Right cardiac atrium (tissue), 5 donors: ENCODE results near the gene AOC2. TPM values are rescaled to one million over a fixed set of nuclear protein-coding genes. Genes with fewer than 3 reads are reported as not detected.

ENCODE experiments used
- ATAC-seq, 2 donors: fragments of 200-7000 bp; cut with Tn5 transposase; one replicate each; pipeline versions ENCODE4 v1.8.0 to v1.9.1; 2020; ENCODE audit warnings: moderate library complexity in 2 of 2, mild to moderate bottlenecking in 1 of 2
- DNase-seq, 3 donors: peaks; one replicate each; pipeline ENCODE4 v3.0.0-alpha.2; 2020
- H3K27ac ChIP-seq: one replicate; pipeline ENCODE4 v1.5.1; 2013; ENCODE audit warnings: mild to moderate bottlenecking, low read length, control low read depth, moderate library complexity
- H3K27me3 ChIP-seq: one replicate; pipeline ENCODE4 v1.6.1; 2013; ENCODE audit not compliant: control insufficient read depth, insufficient read depth
- H3K4me1 ChIP-seq: one replicate; pipeline ENCODE4 v1.6.1; 2013; ENCODE audit warnings: low read length; ENCODE audit not compliant: control insufficient read depth, insufficient read depth
- H3K4me3 ChIP-seq: one replicate; pipeline ENCODE4 v1.5.1; 2013; ENCODE audit warnings: low read length, control low read depth
- H3K9me3 ChIP-seq: one replicate; pipeline ENCODE4 v1.6.1; 2013; ENCODE audit warnings: low read length; ENCODE audit not compliant: control insufficient read depth
- WGBS: extraction: QIAGEN DNeasy Blood & Tissue Kit; methylation state at CpG from one replicate; pipeline ENCODE4 v1.1.7; 2013; 5-methylcytosine and 5-hydroxymethylcytosine counted together
- intact Hi-C, 4 donors: fragments of 100-400 bp; cut with DNase I; formaldehyde crosslinking; loops; one replicate each; pipeline versions ENCODE4 v1.11.0 to v1.14.0; 2022 to 2023
- polyA plus RNA-seq: library from polyadenylated mRNA; stranded (reverse); fragments of 200-250 nt; gene quantifications from one replicate; pipeline ENCODE4 v1.2.3, GENCODE V29; 2013
- total RNA-seq, 4 donors: library from RNA; stranded (reverse); fragmentation: NEBNext Ultra II Directional; extraction: Animal tissue kit (Norgen Biotek cat#: 25700); gene quantifications; one replicate each; pipeline ENCODE4 v1.2.1, GENCODE V29; 2021
- donor health status: healthy with polysubstance abuse.
- donor health status: DM: no; HTN: yes; CAD: no.
- donor health status: DM: no; HTN: no; CAD: no.
- donor health status: DM: no; HTN: yes; CAD: no; lungs with severe emphysema.
- donor health status: DM: yes; HTN: yes; CAD: no.

The AOC2 gene
- total and polyA plus RNA-seq, 5 donors, result 0.37 to 0.67 (median 0.52) TPM

GRCh38 chr17:42832934-42833766 is 11.2 kb upstream of the AOC2 start, which contains the start of gene PSME3:
Gene PSME3, plus strand, starts transcription at chr17:42833397. Its CDS starts 235 bp downstream, at chr17:42833632.
- peak; percentile 96 for ATAC-seq
- H3K4me1 ChIP-seq, result no peaks in the 10 kb centered on the region
- intact Hi-C loops, result no loop called here
- no peaks in the 10 kb centered on the region for H3K27me3 ChIP-seq
- under 1% methylated on average over 71 of the region's 71 CpGs for WGBS
- peak within 1 kb of the TSS; percentile 89 for H3K27ac ChIP-seq
- DNase-seq, result peak; percentile 93 to 97 (median 96)
- H3K4me3 ChIP-seq, result peak within 1 kb of the TSS; percentile 84
- H3K9me3 ChIP-seq, result no peaks in the 10 kb centered on the region

GRCh38 chr17:42833767-42834422 is 10.5 kb upstream of the AOC2 start:
- ATAC-seq (peak; percentile 12 to 25), DNase-seq (peak in 1 of 3 donors; percentile 65)
- WGBS, result 6% methylated on average over 18 of the region's 18 CpGs
- Histone ChIP-seq H3K4me3 (peak overlapping the region; percentile 84), H3K4me1 (no peaks in the 10 kb centered on the region), H3K9me3 (no peaks in the 10 kb centered on the region), H3K27me3 (no peaks in the 10 kb centered on the region), H3K27ac (peak overlapping the region; percentile 89)
- intact Hi-C loops, result no loop called here

GRCh38 chr17:42835732-42836131 is 8.6 kb upstream of the AOC2 start:
- H3K4me1 ChIP-seq, result no peaks in the 10 kb centered on the region
- DNase-seq (no peak), ATAC-seq (no peak)
- no peaks in the 10 kb centered on the region for H3K27me3 ChIP-seq
- no peak overlapping the region for H3K4me3 ChIP-seq
- intact Hi-C loops, result no loop called here
- H3K27ac ChIP-seq, result no peak overlapping the region
- 98% methylated on average over 6 of the region's 6 CpGs for whole genome bisulfite sequencing
- no peaks in the 10 kb centered on the region for H3K9me3 ChIP-seq

GRCh38 chr17:42841975-42842685 is 2.2 kb upstream of the AOC2 start:
- H3K4me1 ChIP-seq, result no peaks in the 10 kb centered on the region
- DNase-seq (no peak), ATAC-seq (no peak)
- no peaks in the 10 kb centered on the region for H3K9me3 ChIP-seq
- intact Hi-C loops, result loop anchor here in 3 of 4 donors (2.0 to 5.0 kb wide), 2 partner anchors 95 kb away; no protein-coding TSS in a partner anchor
- no peak overlapping the region for H3K27ac ChIP-seq
- no peak overlapping the region for H3K4me3 ChIP-seq
- WGBS, result 74% methylated on average over 11 of the region's 11 CpGs
- H3K27me3 ChIP-seq, result no peaks in the 10 kb centered on the region

- DNase-seq (no peak), ATAC-seq (peak; percentile 51 to 60)
- H3K4me1 ChIP-seq, result no peaks in the 10 kb centered on the region
- H3K27me3 ChIP-seq, result no peaks in the 10 kb centered on the region
- intact Hi-C loops, result loop anchor here in 3 of 4 donors (2.0 to 5.0 kb wide), 2 partner anchors 93 to 94 kb away; no protein-coding TSS in a partner anchor
- no peaks in the 10 kb centered on the region for H3K9me3 ChIP-seq
- WGBS, result 30% methylated on average over 6 of the region's 6 CpGs
- no peak overlapping the region for H3K4me3 ChIP-seq
- no peak overlapping the region for H3K27ac ChIP-seq
Measured at GRCh38 chr17:42843358-42843934, 934 bp upstream of the AOC2 start.

GRCh38 chr17:42844761-42845555 is 578 bp downstream of the AOC2 start:
- Histone ChIP-seq H3K4me1 (no peaks in the 10 kb centered on the region), H3K4me3 (no peak overlapping the region), H3K27ac (no peak overlapping the region), H3K9me3 (no peaks in the 10 kb centered on the region), H3K27me3 (no peaks in the 10 kb centered on the region)
- 87% methylated on average over 24 of the region's 24 CpGs for WGBS
- DNase-seq (no peak), ATAC-seq (peak in 1 of 2 donors; percentile 11)
- intact Hi-C loops, result loop anchor here in 2 of 4 donors (2.0 to 5.0 kb wide), 2 partner anchors 84 to 92 kb away; no protein-coding TSS in a partner anchor

GRCh38 chr17:42845556-42845917 is 1.2 kb downstream of the AOC2 start:
- Histone ChIP-seq H3K4me3 (no peak overlapping the region), H3K9me3 (no peaks in the 10 kb centered on the region), H3K27me3 (no peaks in the 10 kb centered on the region), H3K4me1 (peaks cover 2% of the 10 kb centered on the region), H3K27ac (no peak overlapping the region)
- intact Hi-C loops, result loop anchor here in 1 of 4 donors (2.0 kb wide), 1 partner anchor 83 kb away; no protein-coding TSS in a partner anchor
- ATAC-seq, result no peak
- WGBS, result 90% methylated on average over 12 of the region's 12 CpGs
- DNase-seq, result no peak

GRCh38 chr17:42845918-42846593 is 1.7 kb downstream of the AOC2 start:
- DNase-seq (no peak), ATAC-seq (peak; percentile 7 to 14)
- Histone ChIP-seq H3K27ac (peak overlapping the region; percentile 48), H3K9me3 (no peaks in the 10 kb centered on the region), H3K4me3 (no peak overlapping the region), H3K4me1 (peaks cover 2% of the 10 kb centered on the region), H3K27me3 (no peaks in the 10 kb centered on the region)
- WGBS, result 72% methylated on average over 7 of the region's 7 CpGs
- intact Hi-C loops, result loop anchor here in 1 of 4 donors (2.0 kb wide), 1 partner anchor 83 kb away; no protein-coding TSS in a partner anchor

- H3K4me1 ChIP-seq, result peaks cover 2% of the 10 kb centered on the region
- 53% methylated on average over 9 of the region's 9 CpGs for WGBS
- peak; percentile 37 to 60 for ATAC-seq
Measured at GRCh38 chr17:42846594-42847280, 2.4 kb downstream of the AOC2 start.

More at GRCh38 chr17:42846594-42847280, 2.4 kb downstream of the AOC2 start:
- intact Hi-C loops, result no loop called here
- Histone ChIP-seq H3K27ac (peak overlapping the region; percentile 48), H3K9me3 (no peaks in the 10 kb centered on the region), H3K4me3 (no peak overlapping the region), H3K27me3 (no peaks in the 10 kb centered on the region)
- peak in 1 of 3 donors; percentile 62 for DNase-seq
